Measurements from ENCODE around the gene TNFRSF9. TPM values are rescaled to one million over a fixed set of nuclear protein-coding genes. Genes with fewer than 3 reads are reported as not detected.

The TNFRSF9 gene
- total RNA-seq, 1 experiment from 2014 or later: not detected

DNA sequence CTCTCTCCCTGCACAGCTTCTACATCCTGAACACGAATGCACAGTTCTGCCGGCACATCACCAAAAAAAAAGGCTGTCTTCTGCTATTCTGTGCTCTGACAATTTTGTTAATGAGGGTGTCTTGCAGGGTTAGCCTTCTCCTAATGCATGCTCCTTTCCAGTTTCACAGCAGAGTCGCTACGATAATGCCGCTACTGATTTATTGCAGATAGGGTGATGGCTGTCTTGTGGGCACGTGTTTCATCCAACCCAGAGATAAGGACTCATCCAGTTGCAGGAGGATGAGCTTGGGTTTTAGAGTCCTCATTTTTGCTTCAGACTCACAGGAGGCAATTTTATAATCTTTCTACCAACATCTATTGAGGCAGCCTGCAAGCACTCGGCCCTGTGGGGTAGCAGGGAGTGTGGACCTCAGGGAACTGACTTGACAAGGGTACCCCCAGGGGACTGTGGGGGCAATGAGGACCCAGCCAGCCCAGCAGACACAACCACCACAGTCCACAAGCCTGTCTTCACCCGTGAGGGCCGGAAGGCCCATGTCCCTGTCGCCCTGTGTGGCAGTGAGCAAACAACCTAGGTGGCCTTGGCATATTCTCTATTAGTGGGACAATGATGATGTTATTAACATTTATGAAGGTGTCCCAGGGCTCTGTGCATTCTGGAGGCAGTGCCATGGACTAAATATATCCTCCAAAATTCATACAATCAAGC, 72.4 kb downstream of the TNFRSF9 start:
- no peak overlapping the region for H3K14ac ChIP-seq (ENCODE audit: insufficient read depth, low read length)
- no peak overlapping the region for H3K4ac ChIP-seq (ENCODE audit: low read depth, low read length)
- TF ChIP-seq, protein P1, sequence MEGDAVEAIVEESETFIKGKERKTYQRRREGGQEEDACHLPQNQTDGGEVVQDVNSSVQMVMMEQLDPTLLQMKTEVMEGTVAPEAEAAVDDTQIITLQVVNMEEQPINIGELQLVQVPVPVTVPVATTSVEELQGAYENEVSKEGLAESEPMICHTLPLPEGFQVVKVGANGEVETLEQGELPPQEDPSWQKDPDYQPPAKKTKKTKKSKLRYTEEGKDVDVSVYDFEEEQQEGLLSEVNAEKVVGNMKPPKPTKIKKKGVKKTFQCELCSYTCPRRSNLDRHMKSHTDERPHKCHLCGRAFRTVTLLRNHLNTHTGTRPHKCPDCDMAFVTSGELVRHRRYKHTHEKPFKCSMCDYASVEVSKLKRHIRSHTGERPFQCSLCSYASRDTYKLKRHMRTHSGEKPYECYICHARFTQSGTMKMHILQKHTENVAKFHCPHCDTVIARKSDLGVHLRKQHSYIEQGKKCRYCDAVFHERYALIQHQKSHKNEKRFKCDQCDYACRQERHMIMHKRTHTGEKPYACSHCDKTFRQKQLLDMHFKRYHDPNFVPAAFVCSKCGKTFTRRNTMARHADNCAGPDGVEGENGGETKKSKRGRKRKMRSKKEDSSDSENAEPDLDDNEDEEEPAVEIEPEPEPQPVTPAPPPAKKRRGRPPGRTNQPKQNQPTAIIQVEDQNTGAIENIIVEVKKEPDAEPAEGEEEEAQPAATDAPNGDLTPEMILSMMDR (conservative IDR thresholded peaks at IDR 0.05): no peak
- H3K4me2 ChIP-seq (ENCODE audit: insufficient read depth, insufficient read length, low read length): no peak overlapping the region
- H2BK120ac ChIP-seq (ENCODE audit: low read depth, low read length, poor library complexity, severe bottlenecking): no peak overlapping the region
- WGBS (ENCODE audit: extremely low coverage, insufficient read length, low lambda C conversion rate): no CpG with 5 or more reads among the region's 10 CpGs
- no peak overlapping the region for H3T11ph ChIP-seq (ENCODE audit: low read length)
- DNase-seq: no peak
- H4K91ac ChIP-seq (ENCODE audit: insufficient read length, low read depth, low read length): no peak overlapping the region
- H3K18ac ChIP-seq (ENCODE audit: insufficient read length, low read depth, low read length): no peak overlapping the region
- H3K36me3 Mint-ChIP-seq (ENCODE audit: insufficient read depth in 1 of 3, low read depth in 3 of 3): no peaks in the 10 kb centered on the region; a peak in 1 of 7 replicates
- peaks cover 5% of the 10 kb centered on the region for H3K27me3 Mint-ChIP-seq (ENCODE audit: low read depth)
- no peak overlapping the region for H2BK5ac ChIP-seq (ENCODE audit: insufficient read length, low read length)
- no peaks in the 10 kb centered on the region for H3K9me3 ChIP-seq (ENCODE audit: control insufficient read depth, low read depth, low read length)
- H3K9me3 Mint-ChIP-seq: no peaks in the 10 kb centered on the region
- no peak overlapping the region for H2AFZ ChIP-seq (ENCODE audit: low read length)
- no peak overlapping the region for H2BK15ac ChIP-seq (ENCODE audit: low read depth, low read length)
- H3K27me3 ChIP-seq (ENCODE audit: insufficient read depth, low read length): no peaks in the 10 kb centered on the region
- no peaks in the 10 kb centered on the region for H3K79me2 ChIP-seq (ENCODE audit: insufficient read depth, low read length)
- H2AK5ac ChIP-seq (ENCODE audit: insufficient read length, low read length): no peak overlapping the region
- H3K4me1 ChIP-seq (ENCODE audit: insufficient read depth, low read length): no peaks in the 10 kb centered on the region
- no peak overlapping the region for H3K4me3 Mint-ChIP-seq
- H2BK20ac ChIP-seq (ENCODE audit: low read depth, low read length, poor library complexity, severe bottlenecking): no peak overlapping the region
- H3K23ac ChIP-seq (ENCODE audit: insufficient read length, low read depth, low read length): no peak overlapping the region
- H2BK12ac ChIP-seq (ENCODE audit: insufficient read length, low read depth, low read length): no peak overlapping the region
- H4K5ac ChIP-seq (ENCODE audit: insufficient read length, low read depth, low read length): no peak overlapping the region
- H3K27ac ChIP-seq (ENCODE audit: insufficient read length, low read depth, low read length): no peak overlapping the region
- no peaks in the 10 kb centered on the region for H3K79me1 ChIP-seq (ENCODE audit: insufficient read depth, low read depth, low read length, poor library complexity, severe bottlenecking)
- no peaks in the 10 kb centered on the region for H4K20me1 ChIP-seq (ENCODE audit: control insufficient read depth, insufficient read depth, insufficient read length)
- H3K23me2 ChIP-seq (ENCODE audit: insufficient read length, low read depth, low read length, poor library complexity, severe bottlenecking): no peaks in the 10 kb centered on the region
- H3K27ac Mint-ChIP-seq: no peak overlapping the region
- H3K9ac ChIP-seq (ENCODE audit: extremely low read depth, insufficient read length, low read length): no peak overlapping the region
- no peak overlapping the region for H3K56ac ChIP-seq (ENCODE audit: insufficient read length, low read depth, low read length)
- no peaks in the 10 kb centered on the region for H3K4me1 Mint-ChIP-seq
- H4K8ac ChIP-seq (replicated peaks; ENCODE audit: insufficient read length, low read depth, low read length): no peak overlapping the region
